ENCODE data around the gene VAC14.

- TF ChIP-seq CTCF (IDR thresholded peaks at IDR 0.05), result no peak
- no peak for TF ChIP-seq EP300 (IDR thresholded peaks at IDR 0.05)
Observed at GRCh38 chr16:70680495-70681381, 120.2 kb downstream of the VAC14 start.
